GM20431 (cell line): ENCODE measurements around the gene TMEM50B.

Source experiments
- in situ Hi-C: fragments of 300-500 bp; cut with MseI, MboI; formaldehyde crosslinking; loops from one replicate; pipeline ENCODE4 v1.15.0; 2020; ENCODE audit warnings: low sequenced_read_pairs; ENCODE audit not compliant: unreplicated experiment

The TMEM50B gene

GRCh38 chr21:33402001-33402979 lies 77.5 kb downstream of the TMEM50B start:
- in situ Hi-C loops: no loop called here

GRCh38 chr21:33401630-33401992 lies 78.2 kb downstream of the TMEM50B start:
- in situ Hi-C loops: no loop called here
